ENCODE results near the gene BCAP29. TPM values are rescaled to one million over a fixed set of nuclear protein-coding genes. Genes with fewer than 3 reads are reported as not detected.

Gene BCAP29
- total RNA-seq, 4 donors from 2014 or later, result 217 to 276 (median 221) TPM

DNA sequence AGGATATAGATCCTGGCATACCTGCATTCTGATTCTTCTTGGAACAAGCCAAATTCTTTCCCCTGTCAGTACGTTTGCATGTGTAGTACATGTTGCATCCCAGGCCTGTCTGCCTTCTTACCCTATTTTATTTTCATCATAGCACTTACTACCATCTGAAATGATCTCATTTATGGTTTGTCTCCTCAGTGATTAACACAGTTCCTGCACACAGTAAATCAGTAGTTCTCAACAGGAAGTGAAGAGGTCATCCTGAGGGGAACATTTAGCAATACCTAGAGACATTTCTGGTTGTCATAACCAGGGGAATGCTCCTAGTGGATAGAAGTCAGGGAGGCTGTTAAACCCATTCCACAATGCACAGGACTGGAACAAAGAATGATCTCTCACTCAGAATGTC is 42.4 kb downstream of the BCAP29 start:
- WGBS, 2 donors, result 78 to 86% methylated on average over 1 of the region's 1 CpG

GRCh38 chr7:107622894-107623293 is 42.8 kb downstream of the BCAP29 start:
- 89 to 91% methylated on average over 2 of the region's 2 CpGs for WGBS, 2 donors
- Histone ChIP-seq H3K4me3 (replicated peaks in 1 of 3) (no peak overlapping the region), H3K27me3 (no peaks in the 10 kb centered on the region), H3K27ac (no peak overlapping the region), H3K4me1 (no peaks in the 10 kb centered on the region), H3K36me3 (no peaks in the 10 kb centered on the region), H3K9me3 (no peaks in the 10 kb centered on the region)
- no peak for DNase-seq
- no peak for TF ChIP-seq POLR2A (IDR thresholded peaks at IDR 0.05)
- TF ChIP-seq CTCF (IDR thresholded peaks at IDR 0.05), result no peak
- intact Hi-C loops (cut with DNase I), result no loop called here

More for the DNA sequence above, 42.4 kb downstream of the BCAP29 start:
- Histone ChIP-seq H3K27me3 (no peaks in the 10 kb centered on the region), H3K4me1 (no peaks in the 10 kb centered on the region), H3K4me3 (replicated peaks in 1 of 3) (no peak overlapping the region), H3K9me3 (no peaks in the 10 kb centered on the region), H3K27ac (no peak overlapping the region), H3K36me3 (no peaks in the 10 kb centered on the region)
- no peak for TF ChIP-seq POLR2A (IDR thresholded peaks at IDR 0.05)
- intact Hi-C loops (cut with DNase I), result no loop called here
- DNase-seq, result no peak

DNA sequence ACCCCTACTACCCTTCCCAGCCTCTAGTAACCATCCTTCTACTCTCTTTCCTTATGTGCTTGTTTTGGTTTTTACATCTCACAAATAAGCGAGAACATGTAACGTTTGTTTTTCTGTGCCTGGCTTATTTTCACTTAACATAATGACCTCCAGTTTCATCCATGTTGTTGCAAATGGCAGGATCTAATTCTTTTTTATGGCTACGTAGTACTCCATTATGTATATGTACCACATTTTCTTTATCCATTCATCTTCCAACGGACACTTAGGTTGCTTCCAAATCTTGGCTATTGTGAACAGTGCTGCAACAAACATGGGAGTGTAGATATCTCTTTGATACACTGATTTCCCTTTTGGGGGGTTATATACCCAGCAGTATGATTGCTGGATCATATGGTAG is 47.0 kb downstream of the BCAP29 start:
- no peaks in the 10 kb centered on the region for H3K9me3 ChIP-seq
- WGBS, 2 donors, result 95 to 98% methylated on average over 4 of the region's 4 CpGs

DNA sequence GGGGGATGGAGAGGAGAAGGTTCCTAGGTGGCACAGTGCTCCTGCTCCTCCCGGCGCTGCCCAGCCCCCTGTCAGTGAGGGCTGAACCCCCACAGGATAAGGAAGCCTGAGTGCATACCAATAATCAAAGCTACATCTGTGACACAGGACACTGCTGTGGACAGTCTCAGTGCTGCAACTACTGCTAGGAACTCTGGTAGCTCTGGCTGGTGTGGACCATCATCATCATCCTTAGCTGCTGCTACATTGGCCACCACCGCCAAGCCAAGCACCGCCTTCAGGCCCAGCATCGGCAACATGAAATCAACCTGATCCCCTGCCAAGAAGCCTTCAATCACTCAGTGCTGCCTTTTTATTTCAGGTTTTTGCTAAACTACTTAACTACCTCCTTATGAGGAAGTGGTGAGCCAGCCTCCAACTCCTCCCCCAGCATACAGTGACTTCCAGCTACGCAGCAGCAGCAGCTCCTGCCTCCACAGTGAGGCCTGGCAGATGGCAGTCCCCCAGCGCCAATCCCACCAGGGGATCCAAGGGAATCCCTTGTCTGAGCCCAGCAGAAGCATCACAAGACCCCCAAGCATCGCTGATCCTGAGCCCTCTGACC is 48.5 kb downstream of the BCAP29 start:
- Histone ChIP-seq H3K36me3 (no peaks in the 10 kb centered on the region), H3K27ac (no peak overlapping the region), H3K4me3 (replicated peaks in 1 of 3) (no peak overlapping the region), H3K9me3 (no peaks in the 10 kb centered on the region), H3K27me3 (no peaks in the 10 kb centered on the region), H3K4me1 (peaks cover 0 to 16% of the 10 kb centered on the region in 2 donors)
- TF ChIP-seq CTCF (IDR thresholded peaks at IDR 0.05), result no peak
- no peak for TF ChIP-seq POLR2A (IDR thresholded peaks at IDR 0.05)
- intact Hi-C loops (cut with DNase I), result no loop called here
- no peak for DNase-seq
- 92 to 94% methylated on average over 8 of the region's 8 CpGs for WGBS, 2 donors

More for the DNA sequence above, 47.0 kb downstream of the BCAP29 start:
- H3K4me1 ChIP-seq, result peaks cover 0 to 3% of the 10 kb centered on the region in 2 donors
- no peak overlapping the region for H3K4me3 ChIP-seq (replicated peaks in 1 of 3)
- intact Hi-C loops (cut with DNase I), result no loop called here
- TF ChIP-seq CTCF (IDR thresholded peaks at IDR 0.05) (no peak), POLR2A (IDR thresholded peaks at IDR 0.05) (no peak)
- H3K36me3 ChIP-seq, result no peaks in the 10 kb centered on the region
- no peak overlapping the region for H3K27ac ChIP-seq
- no peak for DNase-seq
- no peaks in the 10 kb centered on the region for H3K27me3 ChIP-seq

DNA sequence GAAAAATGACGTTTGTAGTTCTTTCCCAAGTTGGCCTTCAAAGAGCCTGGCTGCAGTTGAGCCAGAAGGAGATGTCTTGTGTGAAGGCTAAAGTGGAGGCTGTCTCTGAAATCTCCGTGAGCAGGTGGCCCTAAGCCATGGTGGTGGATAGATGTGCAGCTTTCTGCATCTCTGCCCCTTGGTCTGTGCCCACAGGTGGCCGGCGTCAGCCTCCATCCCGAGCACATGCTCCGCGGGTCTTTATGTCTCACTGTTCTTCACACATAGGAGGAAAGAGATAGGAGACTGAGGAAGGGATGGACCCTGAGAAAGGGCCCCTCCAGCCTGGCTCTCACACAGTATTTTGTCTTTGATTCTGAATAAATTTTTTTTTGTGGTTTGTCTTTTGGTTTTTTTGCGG is 50.3 kb downstream of the BCAP29 start:
- Histone ChIP-seq H3K9me3 (no peaks in the 10 kb centered on the region), H3K36me3 (no peaks in the 10 kb centered on the region), H3K27me3 (no peaks in the 10 kb centered on the region), H3K4me1 (peaks cover 3 to 22% of the 10 kb centered on the region in 2 donors), H3K27ac (no peak overlapping the region), H3K4me3 (replicated peaks in 1 of 3) (no peak overlapping the region)
- TF ChIP-seq CTCF (IDR thresholded peaks at IDR 0.05), result no peak
- no peak for TF ChIP-seq POLR2A (IDR thresholded peaks at IDR 0.05)
- intact Hi-C loops (cut with DNase I), result no loop called here
- DNase-seq, result no peak
- WGBS, 2 donors, result 88 to 94% methylated on average over 8 of the region's 8 CpGs

Measured in thyroid gland (tissue), 4 donors.